HCT116 (cell line): Measurements from ENCODE around the gene MRPL47. TPM values are rescaled to one million over a fixed set of nuclear protein-coding genes. Genes with fewer than 3 reads are reported as not detected.

Experiments used
- ATAC-seq: fragments of 200-7000 bp; cut with Tn5 transposase; 2 replicates; pipeline ENCODE4 v1.9.1; 2020; ENCODE audit warnings: mild to moderate bottlenecking, moderate library complexity
- BruUV-seq: library from RNA; stranded (reverse); fragments of 400-500 nt; replicated peaks from 2 replicates; lab custom pipeline; 2021; lab: Mats Ljungman, UMichigan
- CTCF ChIA-PET: fragments of 300-600 bp; sonication (Branson Sonifier 250); formaldehyde crosslinking; loops from one replicate; lab custom pipeline; 2021; ENCODE audit warnings: antibody characterized with exemption; lab: Charles Lee
- POLR2A ChIA-PET: fragments of 300-600, 350-600 bp; sonication (Branson Sonifier 250); formaldehyde crosslinking; loops from one replicate; lab custom pipeline; 2021; ENCODE audit warnings: antibody characterized with exemption; lab: Charles Lee
- RAD21 ChIA-PET, 2 experiments: fragments of 300-600 bp; sonication (Branson Sonifier 250); formaldehyde crosslinking; loops; one replicate each; lab custom pipeline; 2023; ENCODE audit warnings: low total read pairs in 2 of 2; ENCODE audit not compliant: uncharacterized antibody in 2 of 2, unreplicated experiment in 2 of 2, low non-redundant PET in 1 of 2; lab: Charles Lee
- DNase-seq: peaks from one replicate; pipeline ENCODE4 v3.0.0-alpha.2; 2010; ENCODE audit warnings: low read depth, low spot score
- H2AFZ ChIP-seq: fragments of 200-600 bp; shearing (Covaris generic), sonication (generic); 2 replicates; pipeline ENCODE4 v1.6.1; 2017; ENCODE audit warnings: low read depth, mixed run types, mixed read lengths, antibody characterized with exemption, low read length; ENCODE audit not compliant: poor library complexity, severe bottlenecking
- H3K27ac ChIP-seq: 2 replicates; pipeline ENCODE4 v1.5.1; 2012; ENCODE audit warnings: low read depth, low read length
- H3K27me3 ChIP-seq: fragments of 200-600 bp; sonication (generic); 2 replicates; pipeline ENCODE4 v1.6.1; 2016; ENCODE audit warnings: mixed run types, low read length, mixed read lengths; ENCODE audit not compliant: insufficient read depth
- H3K36me3 ChIP-seq, 2 experiments: fragments of 200-500 bp in 1 of 2; fragments of 200-600 bp in 1 of 2; sonication (Bioruptor generic) in 1 of 2; sonication (generic) in 1 of 2; 2 replicates each; pipeline versions ENCODE4 v1.5.1 to v1.6.1; 2014 to 2016; ENCODE audit warnings: low read length in 2 of 2, inconsistent platforms in 1 of 2, mixed read lengths in 1 of 2, mixed run types in 1 of 2; ENCODE audit not compliant: insufficient read depth in 2 of 2, control insufficient read depth in 1 of 2
- H3K4me1 ChIP-seq, 2 experiments: fragments of 200-600 bp in 1 of 2; sonication (generic) in 1 of 2; 2 replicates each; pipeline versions ENCODE4 v1.5.1 to v1.6.1; 2012 to 2017; ENCODE audit warnings: low read length in 2 of 2, inconsistent platforms in 1 of 2, mild to moderate bottlenecking in 1 of 2, mixed read lengths in 1 of 2, mixed run types in 1 of 2, moderate library complexity in 1 of 2; ENCODE audit not compliant: insufficient read depth in 2 of 2, control insufficient read depth in 1 of 2
- H3K4me2 ChIP-seq: fragments of 200-600 bp; sonication (generic); 2 replicates; pipeline ENCODE4 v1.6.1; 2017; ENCODE audit warnings: mixed run types, low read length, mixed read lengths
- H3K4me3 ChIP-seq, 2 experiments: fragments of 200-600 bp in 1 of 2; sonication (generic) in 1 of 2; replicated peaks in 1 of 2; 2 replicates each; pipeline ENCODE4 v1.5.1; 2011 to 2016; ENCODE audit warnings: low read length in 2 of 2, control low read depth in 1 of 2, low read depth in 1 of 2, mild to moderate bottlenecking in 1 of 2, mixed read lengths in 1 of 2, mixed run types in 1 of 2
- H3K79me2 ChIP-seq: fragments of 200-600 bp; sonication (generic); 2 replicates; pipeline ENCODE4 v1.6.1; 2017; ENCODE audit warnings: mild to moderate bottlenecking, mixed run types, low read length, moderate library complexity, mixed read lengths; ENCODE audit not compliant: insufficient read depth
- H3K9ac ChIP-seq: fragments of 200-600 bp; sonication (generic); 2 replicates; pipeline ENCODE4 v1.6.1; 2016; ENCODE audit warnings: low read length, mixed read lengths
- H3K9me2 ChIP-seq: fragments of 200-600 bp; sonication (generic), shearing (Covaris generic); 2 replicates; pipeline ENCODE4 v1.6.1; 2017; ENCODE audit warnings: mixed run types, mild to moderate bottlenecking, moderate library complexity; ENCODE audit not compliant: insufficient read depth
- H3K9me3 ChIP-seq, 2 experiments: fragments of 200-500 bp in 1 of 2; fragments of 200-600 bp in 1 of 2; sonication (Bioruptor generic) in 1 of 2; sonication (generic) in 1 of 2; 2 replicates each; pipeline ENCODE4 v1.6.1; 2014 to 2017; ENCODE audit warnings: low read length in 2 of 2, mixed read lengths in 2 of 2, inconsistent platforms in 1 of 2, low read depth in 1 of 2, mild to moderate bottlenecking in 1 of 2, mixed run types in 1 of 2, moderate library complexity in 1 of 2; ENCODE audit not compliant: control insufficient read depth in 1 of 2, insufficient read depth in 1 of 2
- H4K20me1 ChIP-seq: fragments of 200-600 bp; sonication (generic), shearing (Covaris generic); 2 replicates; pipeline ENCODE4 v1.6.1; 2017; ENCODE audit warnings: mixed run types, mild to moderate bottlenecking, moderate library complexity; ENCODE audit not compliant: insufficient read depth
- CBX3 ChIP-seq: IDR thresholded peaks from 2 replicates; pipeline ENCODE4 v1.6.1; 2012; ENCODE audit warnings: low read depth
- CEBPB ChIP-seq: IDR thresholded peaks from 2 replicates; pipeline ENCODE4 v1.6.1; 2012; ENCODE audit warnings: low read depth
- ELF1 ChIP-seq: IDR thresholded peaks from 2 replicates; pipeline ENCODE4 v1.6.1; 2012; ENCODE audit warnings: low read depth, borderline replicate concordance
- EZH2 ChIP-seq: fragments of 200-600 bp; sonication (generic); IDR thresholded peaks from 2 replicates; pipeline ENCODE4 v1.6.1; 2017; ENCODE audit warnings: antibody characterized with exemption, mixed run types
- EZH2phosphoT487 ChIP-seq: fragments of 200-600 bp; IDR thresholded peaks from 2 replicates; pipeline ENCODE4 v1.6.1; 2018; ENCODE audit warnings: antibody characterized with exemption, borderline replicate concordance
- FOSL1 ChIP-seq: IDR thresholded peaks from 2 replicates; pipeline ENCODE4 v1.6.1; 2012; ENCODE audit warnings: low read depth
- JUND ChIP-seq: IDR thresholded peaks from 2 replicates; pipeline ENCODE4 v1.6.1; 2012
- POLR2A ChIP-seq: IDR thresholded peaks from 2 replicates; pipeline ENCODE4 v1.7.0; 2011; ENCODE audit warnings: borderline replicate concordance; ENCODE audit not compliant: insufficient read depth, insufficient read length; ENCODE audit errors: extremely low read depth
- POLR2AphosphoS5 ChIP-seq: IDR thresholded peaks from 2 replicates; pipeline ENCODE4 v1.6.1; 2011; ENCODE audit warnings: mild to moderate bottlenecking, low read depth, low read length, moderate library complexity
- RAD21 ChIP-seq: IDR thresholded peaks from 2 replicates; pipeline ENCODE4 v1.6.1; 2012; ENCODE audit warnings: low read depth, mild to moderate bottlenecking
- SIN3A ChIP-seq: IDR thresholded peaks from 2 replicates; pipeline ENCODE4 v1.6.1; 2012; ENCODE audit warnings: low read depth
- SRF ChIP-seq: IDR thresholded peaks from 2 replicates; pipeline ENCODE4 v1.6.1; 2012; ENCODE audit warnings: low read depth
- TCF7L2 ChIP-seq: IDR thresholded peaks from 2 replicates; pipeline ENCODE4 v1.7.0; 2011; ENCODE audit warnings: borderline replicate concordance, inconsistent platforms; ENCODE audit not compliant: insufficient read depth, insufficient read length; ENCODE audit errors: extremely low read depth
- ZFX ChIP-seq: fragments of 450-650 bp; IDR thresholded peaks from 2 replicates; pipeline ENCODE4 v1.6.1; 2017
- ZNF274 ChIP-seq: fragments of 200-500 bp; sonication (Bioruptor generic); IDR thresholded peaks from 2 replicates; pipeline ENCODE4 v1.6.1; 2014; ENCODE audit warnings: mild to moderate bottlenecking, low read depth, low read length, inconsistent platforms
- intact Hi-C: fragments of 100-400 bp; cut with micrococcal nuclease; formaldehyde crosslinking; loops from 2 replicates; pipeline ENCODE4 v1.10.0; 2022
- total RNA-seq: library from RNA; stranded (reverse); gene quantifications from one replicate; pipeline ENCODE4 v1.2.1, GENCODE V29; 2021; ENCODE audit not compliant: unreplicated experiment
- TF ChIP-seq, protein P1 (sequence below): IDR thresholded peaks from 2 replicates; pipeline ENCODE4 v1.6.1; 2012; ENCODE audit warnings: low read depth
- TF ChIP-seq, protein P2 (sequence below): IDR thresholded peaks from 2 replicates; pipeline ENCODE4 v1.6.1; 2012
- TF ChIP-seq, protein P3 (sequence below): IDR thresholded peaks from 2 replicates; pipeline ENCODE4 v1.6.1; 2012
- TF ChIP-seq, protein P4 (sequence below): IDR thresholded peaks from 2 replicates; pipeline ENCODE4 v1.6.1; 2011; ENCODE audit warnings: mild to moderate bottlenecking, low read length, moderate library complexity; ENCODE audit not compliant: insufficient replicate concordance; ENCODE audit errors: extremely low read depth
- TF ChIP-seq, protein P5 (sequence below), 3 experiments: fragments of 200-600 bp in 1 of 3; sonication (generic) in 1 of 3; IDR thresholded peaks in 2 of 3; conservative IDR thresholded peaks in 1 of 3; 2 replicates each; pipeline ENCODE4 v1.5.1; 2012 to 2017; ENCODE audit warnings: low read depth in 2 of 3, low read length in 2 of 3, antibody characterized with exemption in 1 of 3, borderline replicate concordance in 1 of 3, control low read depth in 1 of 3, mild to moderate bottlenecking in 1 of 3, mixed read lengths in 1 of 3, mixed run types in 1 of 3, moderate library complexity in 1 of 3; ENCODE audit not compliant: insufficient read depth in 1 of 3

MRPL47 gene
- total RNA-seq, 1 experiment from 2014 or later = 52.3 TPM

DNA sequence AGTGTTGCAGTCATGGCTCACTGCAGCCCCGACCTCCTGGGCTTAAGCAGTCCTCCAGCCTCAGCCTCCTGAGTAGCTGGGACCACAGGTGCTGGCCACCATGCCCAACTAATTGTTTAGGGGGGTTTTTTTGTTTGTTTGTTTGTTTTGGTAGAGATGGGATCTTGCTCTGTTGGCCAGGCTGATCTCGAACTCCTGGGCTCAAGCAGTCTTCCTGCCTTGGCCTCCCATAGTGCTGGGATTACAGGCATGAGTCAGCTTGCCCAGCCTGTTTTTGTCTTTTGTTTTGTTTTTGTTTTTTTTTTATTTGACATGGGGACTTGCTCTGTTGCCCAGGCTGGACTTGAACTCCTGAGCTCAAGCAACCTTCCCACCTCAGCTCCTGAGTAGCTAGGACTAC, 17.6 kb upstream of the MRPL47 start:
- Histone ChIP-seq H3K79me2 (peaks cover 3% of the 10 kb centered on the region; the same call in 1 of the 2 replicates), H2AFZ (no peak overlapping the region), H3K9me2 (no peaks in the 10 kb centered on the region), H3K4me1 (no peaks in the 10 kb centered on the region), H3K9ac (no peak overlapping the region), H3K36me3 (peaks cover 17 to 19% of the 10 kb centered on the region in 2 experiments; a peak in 3 of 4 replicates), H3K9me3 (no peaks in the 10 kb centered on the region), H3K27me3 (no peaks in the 10 kb centered on the region), H3K4me3 (no peak overlapping the region), H3K4me2 (no peak overlapping the region), H4K20me1 (no peaks in the 10 kb centered on the region), H3K27ac (no peak overlapping the region)
- no peak for DNase-seq
- POLR2A ChIA-PET = no interaction called here
- CTCF ChIA-PET = no interaction called here
- TF ChIP-seq ZNF274 = no peak
- TF ChIP-seq POLR2AphosphoS5 = no peak
- TF ChIP-seq ELF1 = no peak
- TF ChIP-seq EZH2phosphoT487 = no peak
- TF ChIP-seq, protein P1, sequence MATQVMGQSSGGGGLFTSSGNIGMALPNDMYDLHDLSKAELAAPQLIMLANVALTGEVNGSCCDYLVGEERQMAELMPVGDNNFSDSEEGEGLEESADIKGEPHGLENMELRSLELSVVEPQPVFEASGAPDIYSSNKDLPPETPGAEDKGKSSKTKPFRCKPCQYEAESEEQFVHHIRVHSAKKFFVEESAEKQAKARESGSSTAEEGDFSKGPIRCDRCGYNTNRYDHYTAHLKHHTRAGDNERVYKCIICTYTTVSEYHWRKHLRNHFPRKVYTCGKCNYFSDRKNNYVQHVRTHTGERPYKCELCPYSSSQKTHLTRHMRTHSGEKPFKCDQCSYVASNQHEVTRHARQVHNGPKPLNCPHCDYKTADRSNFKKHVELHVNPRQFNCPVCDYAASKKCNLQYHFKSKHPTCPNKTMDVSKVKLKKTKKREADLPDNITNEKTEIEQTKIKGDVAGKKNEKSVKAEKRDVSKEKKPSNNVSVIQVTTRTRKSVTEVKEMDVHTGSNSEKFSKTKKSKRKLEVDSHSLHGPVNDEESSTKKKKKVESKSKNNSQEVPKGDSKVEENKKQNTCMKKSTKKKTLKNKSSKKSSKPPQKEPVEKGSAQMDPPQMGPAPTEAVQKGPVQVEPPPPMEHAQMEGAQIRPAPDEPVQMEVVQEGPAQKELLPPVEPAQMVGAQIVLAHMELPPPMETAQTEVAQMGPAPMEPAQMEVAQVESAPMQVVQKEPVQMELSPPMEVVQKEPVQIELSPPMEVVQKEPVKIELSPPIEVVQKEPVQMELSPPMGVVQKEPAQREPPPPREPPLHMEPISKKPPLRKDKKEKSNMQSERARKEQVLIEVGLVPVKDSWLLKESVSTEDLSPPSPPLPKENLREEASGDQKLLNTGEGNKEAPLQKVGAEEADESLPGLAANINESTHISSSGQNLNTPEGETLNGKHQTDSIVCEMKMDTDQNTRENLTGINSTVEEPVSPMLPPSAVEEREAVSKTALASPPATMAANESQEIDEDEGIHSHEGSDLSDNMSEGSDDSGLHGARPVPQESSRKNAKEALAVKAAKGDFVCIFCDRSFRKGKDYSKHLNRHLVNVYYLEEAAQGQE = no peak
- TF ChIP-seq, protein P2, sequence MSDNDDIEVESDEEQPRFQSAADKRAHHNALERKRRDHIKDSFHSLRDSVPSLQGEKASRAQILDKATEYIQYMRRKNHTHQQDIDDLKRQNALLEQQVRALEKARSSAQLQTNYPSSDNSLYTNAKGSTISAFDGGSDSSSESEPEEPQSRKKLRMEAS = no peak
- TF ChIP-seq, protein P3, sequence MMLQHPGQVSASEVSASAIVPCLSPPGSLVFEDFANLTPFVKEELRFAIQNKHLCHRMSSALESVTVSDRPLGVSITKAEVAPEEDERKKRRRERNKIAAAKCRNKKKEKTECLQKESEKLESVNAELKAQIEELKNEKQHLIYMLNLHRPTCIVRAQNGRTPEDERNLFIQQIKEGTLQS = no peak
- no peak for TF ChIP-seq CBX3
- TF ChIP-seq, protein P4, sequence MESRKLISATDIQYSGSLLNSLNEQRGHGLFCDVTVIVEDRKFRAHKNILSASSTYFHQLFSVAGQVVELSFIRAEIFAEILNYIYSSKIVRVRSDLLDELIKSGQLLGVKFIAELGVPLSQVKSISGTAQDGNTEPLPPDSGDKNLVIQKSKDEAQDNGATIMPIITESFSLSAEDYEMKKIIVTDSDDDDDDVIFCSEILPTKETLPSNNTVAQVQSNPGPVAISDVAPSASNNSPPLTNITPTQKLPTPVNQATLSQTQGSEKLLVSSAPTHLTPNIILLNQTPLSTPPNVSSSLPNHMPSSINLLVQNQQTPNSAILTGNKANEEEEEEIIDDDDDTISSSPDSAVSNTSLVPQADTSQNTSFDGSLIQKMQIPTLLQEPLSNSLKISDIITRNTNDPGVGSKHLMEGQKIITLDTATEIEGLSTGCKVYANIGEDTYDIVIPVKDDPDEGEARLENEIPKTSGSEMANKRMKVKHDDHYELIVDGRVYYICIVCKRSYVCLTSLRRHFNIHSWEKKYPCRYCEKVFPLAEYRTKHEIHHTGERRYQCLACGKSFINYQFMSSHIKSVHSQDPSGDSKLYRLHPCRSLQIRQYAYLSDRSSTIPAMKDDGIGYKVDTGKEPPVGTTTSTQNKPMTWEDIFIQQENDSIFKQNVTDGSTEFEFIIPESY = no peak
- no peak for TF ChIP-seq FOSL1
- TF ChIP-seq ZFX = no peak
- no peak for TF ChIP-seq CEBPB
- TF ChIP-seq SRF = no peak
- TF ChIP-seq, protein P5, sequence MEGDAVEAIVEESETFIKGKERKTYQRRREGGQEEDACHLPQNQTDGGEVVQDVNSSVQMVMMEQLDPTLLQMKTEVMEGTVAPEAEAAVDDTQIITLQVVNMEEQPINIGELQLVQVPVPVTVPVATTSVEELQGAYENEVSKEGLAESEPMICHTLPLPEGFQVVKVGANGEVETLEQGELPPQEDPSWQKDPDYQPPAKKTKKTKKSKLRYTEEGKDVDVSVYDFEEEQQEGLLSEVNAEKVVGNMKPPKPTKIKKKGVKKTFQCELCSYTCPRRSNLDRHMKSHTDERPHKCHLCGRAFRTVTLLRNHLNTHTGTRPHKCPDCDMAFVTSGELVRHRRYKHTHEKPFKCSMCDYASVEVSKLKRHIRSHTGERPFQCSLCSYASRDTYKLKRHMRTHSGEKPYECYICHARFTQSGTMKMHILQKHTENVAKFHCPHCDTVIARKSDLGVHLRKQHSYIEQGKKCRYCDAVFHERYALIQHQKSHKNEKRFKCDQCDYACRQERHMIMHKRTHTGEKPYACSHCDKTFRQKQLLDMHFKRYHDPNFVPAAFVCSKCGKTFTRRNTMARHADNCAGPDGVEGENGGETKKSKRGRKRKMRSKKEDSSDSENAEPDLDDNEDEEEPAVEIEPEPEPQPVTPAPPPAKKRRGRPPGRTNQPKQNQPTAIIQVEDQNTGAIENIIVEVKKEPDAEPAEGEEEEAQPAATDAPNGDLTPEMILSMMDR (IDR thresholded peaks at IDR 0.05 in 2 of 3, conservative IDR thresholded peaks at IDR 0.05 in 1 of 3; ENCODE audit: borderline replicate concordance in 1 of 3, insufficient read depth in 1 of 3, low read depth in 2 of 3, low read length in 2 of 3) = no peak
- no peak for TF ChIP-seq JUND
- no peak for TF ChIP-seq EZH2
- no peak for TF ChIP-seq RAD21
- no peak for TF ChIP-seq TCF7L2
- TF ChIP-seq POLR2A = no peak
- TF ChIP-seq SIN3A = no peak
- no TSS peak for BruUV-seq
- ATAC-seq = no peak
- intact Hi-C loops = no loop called here
- RAD21 ChIA-PET = no interaction called here
